ENCODE results near the gene ACP7.

GRCh38 chr19:39067104-39067503 lies 17.1 kb upstream of the ACP7 start:
- TF ChIP-seq CTCF (IDR thresholded peaks at IDR 0.05) (no peak), POLR2A (IDR thresholded peaks at IDR 0.05) (no peak), EP300 (IDR thresholded peaks at IDR 0.05) (no peak)
